Keratinocyte (primary cell): ENCODE data around the gene BSDC1. TPM values are rescaled to one million over a fixed set of nuclear protein-coding genes. Genes with fewer than 3 reads are reported as not detected.

Source experiments
- DNase-seq: peaks from one replicate; pipeline ENCODE4 v3.0.0-alpha.2; 2011; ENCODE audit warnings: low read depth, missing footprints, low spot score
- FAIRE-seq: peaks from 2 replicates; lab custom pipeline; 2011; peaks lifted over from hg19 to GRCh38; lab: Jason Lieb, UNC
- H2AFZ ChIP-seq: 2 replicates; pipeline ENCODE4 v1.6.0; 2012; ENCODE audit warnings: low read length, control low read depth, inconsistent platforms; ENCODE audit not compliant: control insufficient read depth
- H3K27ac ChIP-seq: 2 replicates; pipeline ENCODE4 v1.5.1; 2011; ENCODE audit warnings: low read length; ENCODE audit not compliant: control insufficient read depth, insufficient read depth
- H3K27me3 ChIP-seq: 3 replicates; pipeline ENCODE4 v1.6.0; 2011; ENCODE audit warnings: low read length; ENCODE audit not compliant: control insufficient read depth, insufficient read depth; ENCODE audit errors: extremely low read depth
- H3K36me3 ChIP-seq, 2 experiments: 2 replicates in 1 of 2; 3 replicates in 1 of 2; pipeline ENCODE4 v1.5.1; 2011; ENCODE audit warnings: low read length in 2 of 2, mild to moderate bottlenecking in 1 of 2; ENCODE audit not compliant: control insufficient read depth in 2 of 2, insufficient read depth in 2 of 2; ENCODE audit errors: extremely low read depth in 1 of 2
- H3K4me1 ChIP-seq: 3 replicates; pipeline ENCODE4 v1.5.1; 2011; ENCODE audit warnings: low read length; ENCODE audit not compliant: control insufficient read depth, insufficient read depth; ENCODE audit errors: extremely low read depth
- H3K4me2 ChIP-seq: 3 replicates; pipeline ENCODE4 v1.6.0; 2011; ENCODE audit warnings: low read depth, low read length; ENCODE audit not compliant: control insufficient read depth, insufficient read depth; ENCODE audit errors: extremely low read depth
- H3K4me3 ChIP-seq, 3 experiments: fragments of 200-600 bp in 1 of 3; sonication (generic) in 1 of 3; 2 replicates in 2 of 3; 3 replicates in 1 of 3; pipeline ENCODE4 v1.5.1; 2011 to 2016; ENCODE audit warnings: low read length in 3 of 3, mild to moderate bottlenecking in 3 of 3, control low read depth in 2 of 3, inconsistent platforms in 1 of 3, low read depth in 1 of 3, mixed read lengths in 1 of 3, mixed run types in 1 of 3, moderate library complexity in 1 of 3; ENCODE audit not compliant: control insufficient read depth in 2 of 3, insufficient read depth in 2 of 3; ENCODE audit errors: extremely low read depth in 1 of 3
- H3K79me2 ChIP-seq: 2 replicates; pipeline ENCODE4 v1.6.0; 2012; ENCODE audit warnings: low read length; ENCODE audit not compliant: control insufficient read depth, insufficient read depth
- H3K9ac ChIP-seq: 3 replicates; pipeline ENCODE4 v1.6.0; 2011; ENCODE audit warnings: low read length; ENCODE audit not compliant: control insufficient read depth, insufficient read depth; ENCODE audit errors: extremely low read depth
- H3K9me1 ChIP-seq: 3 replicates; pipeline ENCODE4 v1.6.0; 2011; ENCODE audit warnings: low read length; ENCODE audit not compliant: control insufficient read depth, insufficient read depth; ENCODE audit errors: extremely low read depth
- H3K9me3 ChIP-seq: 2 replicates; pipeline ENCODE4 v1.5.1; 2012; ENCODE audit warnings: low read depth, low read length; ENCODE audit not compliant: control insufficient read depth
- H4K20me1 ChIP-seq: 3 replicates; pipeline ENCODE4 v1.6.0; 2011; ENCODE audit warnings: low read length; ENCODE audit not compliant: control insufficient read depth, insufficient read depth; ENCODE audit errors: extremely low read depth
- CTCF ChIP-seq, 3 experiments: IDR thresholded peaks in 1 of 3; conservative IDR thresholded peaks in 1 of 3; optimal IDR thresholded peaks in 1 of 3; 2 replicates in 2 of 3; 3 replicates in 1 of 3; pipeline versions ENCODE3 to v1.5.1; 2011; ENCODE audit warnings: low read length in 3 of 3, mild to moderate bottlenecking in 3 of 3, moderate library complexity in 2 of 3, control low read depth in 1 of 3, inconsistent platforms in 1 of 3; ENCODE audit not compliant: insufficient read depth in 2 of 3; ENCODE audit errors: extremely low read depth in 1 of 3
- EZH2 ChIP-seq: IDR thresholded peaks from one replicate; pipeline ENCODE4 v1.6.1; 2012; ENCODE audit warnings: inconsistent platforms, mild to moderate bottlenecking, low read length, moderate library complexity
- dilution Hi-C: fragments of 300-500 bp; cut with MboI; formaldehyde crosslinking; loops from one replicate; pipeline ENCODE4 v1.7.0; 2020; ENCODE audit warnings: low sequenced_read_pairs; ENCODE audit not compliant: extremely low pct_ligation_motif_present
- polyA plus RNA-seq, 5 experiments: library from polyadenylated mRNA; depleted of rRNA in 3 of 5; stranded (reverse) in 3 of 5; stranded (forward) in 1 of 5; unstranded in 1 of 5; fragments of >200 nt; gene quantifications; 1 replicate in 1 of 5; 2 replicates in 3 of 5; 3 replicates in 1 of 5; pipeline versions ENCODE4 v1.2.1 to v1.2.3, GENCODE V29; 2011 to 2012; ENCODE audit warnings: missing spikeins in 2 of 5, low read depth in 1 of 5, low replicate concordance in 1 of 5

Gene BSDC1
- polyA plus RNA-seq, 1 donor (not counting 4 experiments of a cell fraction or from before 2014, with no cell fraction given), result 38.1 TPM

GRCh38 chr1:32386676-32387392 is 7.4 kb downstream of the BSDC1 start:
- no peak overlapping the region for H3K4me3 ChIP-seq
- no peaks in the 10 kb centered on the region for H3K27me3 ChIP-seq
- TF ChIP-seq EZH2, result no peak
- no peak for TF ChIP-seq CTCF (optimal IDR thresholded peaks at IDR 0.05 in 1 of 3, IDR thresholded peaks at IDR 0.05 in 1 of 3, conservative IDR thresholded peaks at IDR 0.05 in 1 of 3; ENCODE audit: extremely low read depth in 1 of 3, insufficient read depth in 2 of 3, low read length in 3 of 3)
- H4K20me1 ChIP-seq, result no peaks in the 10 kb centered on the region
- no peak overlapping the region for H2AFZ ChIP-seq
- H3K9me3 ChIP-seq, result no peaks in the 10 kb centered on the region
- peaks cover 7% of the 10 kb centered on the region for H3K79me2 ChIP-seq
- no peaks in the 10 kb centered on the region for H3K9me1 ChIP-seq
- FAIRE-seq (no peak), DNase-seq (no peak)
- no peak overlapping the region for H3K9ac ChIP-seq
- H3K4me2 ChIP-seq, result no peak overlapping the region
- H3K36me3 ChIP-seq, result peaks cover 28 to 31% of the 10 kb centered on the region in 2 experiments
- no peak overlapping the region for H3K27ac ChIP-seq
- no peaks in the 10 kb centered on the region for H3K4me1 ChIP-seq
- dilution Hi-C loops, result no loop called here

DNA sequence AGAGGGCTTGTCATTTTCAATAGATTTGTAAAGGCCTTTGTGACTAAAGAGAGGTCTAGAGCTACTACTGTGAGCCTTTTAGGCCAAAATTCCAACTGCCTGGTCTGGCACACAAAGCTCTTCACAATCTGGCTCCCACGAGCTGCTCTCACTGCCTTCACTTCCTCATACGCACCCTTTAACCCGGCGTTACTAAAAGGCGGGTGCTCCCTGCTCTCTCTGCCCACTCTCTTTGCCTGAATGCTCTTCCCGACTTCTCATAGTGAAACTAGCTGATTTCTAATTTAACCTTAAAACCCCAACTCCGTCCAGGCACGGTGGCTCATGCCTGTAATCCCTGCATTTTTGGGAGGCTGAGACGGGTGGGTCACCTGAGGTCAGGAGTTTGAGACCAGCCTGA is 14.2 kb downstream of the BSDC1 start:
- Histone ChIP-seq H3K36me3 (peaks cover 39 to 42% of the 10 kb centered on the region in 2 experiments), H3K9ac (no peak overlapping the region), H3K4me1 (no peaks in the 10 kb centered on the region), H3K4me3 (no peak overlapping the region), H2AFZ (no peak overlapping the region), H3K27ac (no peak overlapping the region), H3K9me3 (no peaks in the 10 kb centered on the region), H3K79me2 (no peaks in the 10 kb centered on the region), H3K9me1 (no peaks in the 10 kb centered on the region), H3K4me2 (no peak overlapping the region), H3K27me3 (no peaks in the 10 kb centered on the region), H4K20me1 (no peaks in the 10 kb centered on the region)
- dilution Hi-C loops, result no loop called here
- TF ChIP-seq CTCF (optimal IDR thresholded peaks at IDR 0.05 in 1 of 3, IDR thresholded peaks at IDR 0.05 in 1 of 3, conservative IDR thresholded peaks at IDR 0.05 in 1 of 3; ENCODE audit: extremely low read depth in 1 of 3, insufficient read depth in 2 of 3, low read length in 3 of 3) (no peak), EZH2 (no peak)
- FAIRE-seq (no peak), DNase-seq (no peak)
